Measurements from ENCODE around the gene GLDC.
A peak's percentile ranks its signal among the peaks of the same experiment; 100 is the strongest.

The GLDC gene

DNA sequence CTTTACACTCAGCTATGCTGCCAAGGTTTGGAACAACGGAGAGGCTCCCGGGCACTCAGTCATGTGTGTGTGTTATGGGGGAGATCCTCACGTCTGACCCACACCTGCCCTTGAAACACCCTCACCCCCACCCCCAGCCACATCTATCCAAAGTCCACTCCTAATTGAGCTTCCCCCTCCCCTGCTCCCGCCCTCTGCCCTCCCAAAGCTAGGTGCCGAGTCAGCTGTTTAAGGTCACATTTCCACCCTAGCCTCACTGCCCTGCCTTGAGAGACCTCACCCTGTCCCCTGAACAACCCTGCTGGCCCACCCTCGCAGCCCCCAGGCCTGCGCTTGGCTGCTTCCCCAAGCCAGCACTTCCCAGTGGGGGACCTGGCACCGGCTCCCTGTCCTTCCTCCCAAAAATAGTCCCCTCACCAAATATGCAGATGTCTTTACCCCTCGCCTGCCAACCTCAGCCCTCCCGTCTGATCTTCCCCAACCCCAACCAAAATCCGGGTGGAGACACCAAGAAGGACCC is 36.0 kb downstream of the GLDC start:
- Histone ChIP-seq H3K27me3 (replicated peaks; ENCODE audit: insufficient read depth, low read length) (no peaks in the 10 kb centered on the region), H3K79me2 (ENCODE audit: low read length) (no peaks in the 10 kb centered on the region), H2AFZ (ENCODE audit: low read length) (no peak overlapping the region), H3K4me3 (ENCODE audit: low read length) (no peak overlapping the region), H3K9me3 (replicated peaks; ENCODE audit: insufficient read depth, low read length) (no peaks in the 10 kb centered on the region), H3F3A (ENCODE audit: insufficient read depth, low read length) (no peaks in the 10 kb centered on the region), H3K27ac (ENCODE audit: low read length) (no peak overlapping the region), H3K4me1 (ENCODE audit: low read length) (no peaks in the 10 kb centered on the region), H3K4me2 (ENCODE audit: low read depth, low read length) (no peak overlapping the region), H4K20me1 (ENCODE audit: insufficient read depth, low read length) (no peaks in the 10 kb centered on the region), H3K9me2 (replicated peaks; ENCODE audit: insufficient read depth, low read length) (no peaks in the 10 kb centered on the region), H3K36me3 (replicated peaks; ENCODE audit: insufficient read depth, low read length) (peaks cover 2% of the 10 kb centered on the region; the same call in 1 of the 2 replicates), H3K9ac (ENCODE audit: low read length) (no peak overlapping the region)
- no peak for DNase-seq
- TF ChIP-seq, protein P1, sequence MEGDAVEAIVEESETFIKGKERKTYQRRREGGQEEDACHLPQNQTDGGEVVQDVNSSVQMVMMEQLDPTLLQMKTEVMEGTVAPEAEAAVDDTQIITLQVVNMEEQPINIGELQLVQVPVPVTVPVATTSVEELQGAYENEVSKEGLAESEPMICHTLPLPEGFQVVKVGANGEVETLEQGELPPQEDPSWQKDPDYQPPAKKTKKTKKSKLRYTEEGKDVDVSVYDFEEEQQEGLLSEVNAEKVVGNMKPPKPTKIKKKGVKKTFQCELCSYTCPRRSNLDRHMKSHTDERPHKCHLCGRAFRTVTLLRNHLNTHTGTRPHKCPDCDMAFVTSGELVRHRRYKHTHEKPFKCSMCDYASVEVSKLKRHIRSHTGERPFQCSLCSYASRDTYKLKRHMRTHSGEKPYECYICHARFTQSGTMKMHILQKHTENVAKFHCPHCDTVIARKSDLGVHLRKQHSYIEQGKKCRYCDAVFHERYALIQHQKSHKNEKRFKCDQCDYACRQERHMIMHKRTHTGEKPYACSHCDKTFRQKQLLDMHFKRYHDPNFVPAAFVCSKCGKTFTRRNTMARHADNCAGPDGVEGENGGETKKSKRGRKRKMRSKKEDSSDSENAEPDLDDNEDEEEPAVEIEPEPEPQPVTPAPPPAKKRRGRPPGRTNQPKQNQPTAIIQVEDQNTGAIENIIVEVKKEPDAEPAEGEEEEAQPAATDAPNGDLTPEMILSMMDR (IDR thresholded peaks at IDR 0.05; ENCODE audit: low read length) = no peak
- TF ChIP-seq EZH2 (optimal IDR thresholded peaks at IDR 0.05; ENCODE audit: low read depth, low read length) (no peak), EZH2phosphoT487 (IDR thresholded peaks at IDR 0.05; ENCODE audit: low read length) (no peak)

DNA sequence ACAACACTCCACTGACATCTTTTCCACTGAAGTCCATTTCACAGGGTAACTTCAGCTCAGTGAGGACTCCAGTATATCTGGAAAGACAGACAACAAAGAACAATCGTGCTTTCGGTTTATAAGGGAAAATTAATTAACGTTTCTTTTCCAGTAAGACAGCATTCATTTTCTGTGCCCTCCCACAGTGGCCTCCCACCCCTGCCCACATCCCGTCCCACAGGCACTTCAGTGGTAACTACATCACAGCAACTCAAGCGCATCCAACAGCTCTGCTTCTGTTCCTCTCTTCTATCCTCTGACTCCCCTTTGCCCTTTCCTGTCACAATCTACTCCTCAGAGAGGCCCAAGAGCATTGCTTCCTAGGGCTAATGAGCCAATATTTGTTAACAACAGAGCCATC is 40.3 kb downstream of the GLDC start:
- no peak overlapping the region for H3K9ac ChIP-seq (ENCODE audit: low read length)
- H3K27ac ChIP-seq (ENCODE audit: low read length) = no peak overlapping the region
- peaks cover 6% of the 10 kb centered on the region; the same call in 1 of the 2 replicates for H3K36me3 ChIP-seq (replicated peaks; ENCODE audit: insufficient read depth, low read length)
- no peaks in the 10 kb centered on the region for H3K27me3 ChIP-seq (replicated peaks; ENCODE audit: insufficient read depth, low read length)
- no peaks in the 10 kb centered on the region for H3K9me3 ChIP-seq (replicated peaks; ENCODE audit: insufficient read depth, low read length)
- no peaks in the 10 kb centered on the region for H3K4me1 ChIP-seq (ENCODE audit: low read length)
- no peak overlapping the region for H3K4me3 ChIP-seq (ENCODE audit: low read length)
- no peak for DNase-seq
- no peaks in the 10 kb centered on the region for H3K79me2 ChIP-seq (ENCODE audit: low read length)
- no peaks in the 10 kb centered on the region for H3F3A ChIP-seq (ENCODE audit: insufficient read depth, low read length)
- no peaks in the 10 kb centered on the region for H3K9me2 ChIP-seq (replicated peaks; ENCODE audit: insufficient read depth, low read length)
- no peaks in the 10 kb centered on the region for H4K20me1 ChIP-seq (ENCODE audit: insufficient read depth, low read length)
- TF ChIP-seq EZH2phosphoT487 (IDR thresholded peaks at IDR 0.05; ENCODE audit: low read length) = no peak
- H3K4me2 ChIP-seq (ENCODE audit: low read depth, low read length) = no peak overlapping the region
- no peak overlapping the region for H2AFZ ChIP-seq (ENCODE audit: low read length)

GRCh38 chr9:6600426-6600825 is 45.1 kb downstream of the GLDC start:
- no peak overlapping the region; the same call in 1 of the 2 replicates for H3K27ac ChIP-seq (ENCODE audit: low read length)
- H4K20me1 ChIP-seq (ENCODE audit: insufficient read depth, low read length) = no peaks in the 10 kb centered on the region
- H3K4me3 ChIP-seq (ENCODE audit: low read length) = no peak overlapping the region
- peaks cover 10% of the 10 kb centered on the region for H3K79me2 ChIP-seq (ENCODE audit: low read length)
- no peak overlapping the region for H2AFZ ChIP-seq (ENCODE audit: low read length)
- TF ChIP-seq EZH2 (optimal IDR thresholded peaks at IDR 0.05; ENCODE audit: low read depth, low read length) = no peak
- TF ChIP-seq EZH2phosphoT487 (IDR thresholded peaks at IDR 0.05; ENCODE audit: low read length) = no peak
- TF ChIP-seq, protein P1 (IDR thresholded peaks at IDR 0.05; ENCODE audit: low read length) = no peak
- no peak overlapping the region for H3K4me2 ChIP-seq (ENCODE audit: low read depth, low read length)
- H3K9me2 ChIP-seq (replicated peaks; ENCODE audit: insufficient read depth, low read length) = no peaks in the 10 kb centered on the region
- peaks cover 7% of the 10 kb centered on the region; the same call in 1 of the 2 replicates for H3K36me3 ChIP-seq (replicated peaks; ENCODE audit: insufficient read depth, low read length)
- no peak for DNase-seq
- H3K9me3 ChIP-seq (replicated peaks; ENCODE audit: insufficient read depth, low read length) = no peaks in the 10 kb centered on the region
- peaks cover 40% of the 10 kb centered on the region for H3K4me1 ChIP-seq (ENCODE audit: low read length)
- H3F3A ChIP-seq (ENCODE audit: insufficient read depth, low read length) = peaks cover 23% of the 10 kb centered on the region
- H3K9ac ChIP-seq (ENCODE audit: low read length) = no peak overlapping the region
- no peaks in the 10 kb centered on the region for H3K27me3 ChIP-seq (replicated peaks; ENCODE audit: insufficient read depth, low read length)

DNA sequence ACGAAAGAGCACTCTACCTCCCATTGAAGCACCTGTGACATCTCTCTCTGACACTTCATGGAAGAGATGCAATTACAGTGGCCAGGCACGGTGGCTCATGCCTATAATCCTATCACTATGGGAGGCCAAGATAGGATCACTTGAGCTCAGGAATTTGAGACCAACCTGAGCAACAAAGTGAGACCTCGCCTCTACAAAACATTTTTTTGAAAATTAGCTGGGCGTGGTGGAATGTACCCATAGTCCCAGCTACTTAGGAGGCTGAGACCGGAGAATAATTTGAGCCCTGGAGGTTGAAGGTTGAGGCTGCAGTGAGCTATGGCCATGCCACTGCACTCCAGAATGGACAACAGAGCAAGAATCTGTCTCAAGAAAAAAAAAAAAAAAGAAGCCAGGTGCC is 45.5 kb downstream of the GLDC start:
- H3K4me3 ChIP-seq (ENCODE audit: low read length) = no peak overlapping the region
- H3F3A ChIP-seq (ENCODE audit: insufficient read depth, low read length) = peaks cover 23% of the 10 kb centered on the region
- H2AFZ ChIP-seq (ENCODE audit: low read length) = no peak overlapping the region
- peaks cover 11% of the 10 kb centered on the region for H3K79me2 ChIP-seq (ENCODE audit: low read length)
- no peak overlapping the region for H3K9ac ChIP-seq (ENCODE audit: low read length)
- peaks cover 40% of the 10 kb centered on the region for H3K4me1 ChIP-seq (ENCODE audit: low read length)
- no peak overlapping the region for H3K4me2 ChIP-seq (ENCODE audit: low read depth, low read length)
- no peaks in the 10 kb centered on the region for H3K9me2 ChIP-seq (replicated peaks; ENCODE audit: insufficient read depth, low read length)
- TF ChIP-seq, protein P1 (IDR thresholded peaks at IDR 0.05; ENCODE audit: low read length) = no peak
- TF ChIP-seq EZH2 (optimal IDR thresholded peaks at IDR 0.05; ENCODE audit: low read depth, low read length) = no peak
- TF ChIP-seq EZH2phosphoT487 (IDR thresholded peaks at IDR 0.05; ENCODE audit: low read length) = no peak
- peaks cover 7% of the 10 kb centered on the region; the same call in 1 of the 2 replicates for H3K36me3 ChIP-seq (replicated peaks; ENCODE audit: insufficient read depth, low read length)
- DNase-seq = no peak
- no peaks in the 10 kb centered on the region for H3K27me3 ChIP-seq (replicated peaks; ENCODE audit: insufficient read depth, low read length)
- H4K20me1 ChIP-seq (ENCODE audit: insufficient read depth, low read length) = no peaks in the 10 kb centered on the region
- H3K9me3 ChIP-seq (replicated peaks; ENCODE audit: insufficient read depth, low read length) = no peaks in the 10 kb centered on the region
- H3K27ac ChIP-seq (ENCODE audit: low read length) = peak overlapping the region; percentile 71; the same call in 1 of the 2 replicates

Measured in MM.1S (cell line).